Endothelial cell of umbilical vein (primary cell): ENCODE measurements around the gene BRAT1. TPM values are rescaled to one million over a fixed set of nuclear protein-coding genes. Genes with fewer than 3 reads are reported as not detected.

Experiments used
- BruUV-seq: library from RNA; stranded (reverse); fragments of 400-500 nt; replicated peaks from 2 replicates; lab custom pipeline; 2021; lab: Mats Ljungman, UMichigan
- CTCF ChIA-PET: fragments of 300-600, 350-600 bp; sonication (Branson Sonifier 250); formaldehyde crosslinking; loops from one replicate; lab custom pipeline; 2021; ENCODE audit warnings: antibody characterized with exemption, inconsistent platforms; lab: Charles Lee
- POLR2A ChIA-PET: fragments of 300-600, 350-600 bp; sonication (Branson Sonifier 250); formaldehyde crosslinking; loops from one replicate; lab custom pipeline; 2021; ENCODE audit warnings: antibody characterized with exemption, inconsistent platforms; lab: Charles Lee
- DNase-seq: peaks from one replicate; pipeline ENCODE4 v3.0.0-alpha.2; 2011; ENCODE audit warnings: low read depth, low spot score
- FAIRE-seq: peaks from 2 replicates; lab custom pipeline; 2011; peaks lifted over from hg19 to GRCh38; lab: Jason Lieb, UNC
- H2AFZ ChIP-seq: 2 replicates; pipeline ENCODE4 v1.6.0; 2012; ENCODE audit warnings: low read depth, low read length, control low read depth, inconsistent platforms
- H3K27ac ChIP-seq: 2 replicates; pipeline ENCODE4 v1.5.1; 2011; ENCODE audit warnings: low read depth, mild to moderate bottlenecking, control low read depth, low read length, moderate library complexity; ENCODE audit not compliant: insufficient read depth
- H3K27me3 ChIP-seq, 2 experiments: 2 replicates each; pipeline versions ENCODE4 v1.6.0 to v1.6.1; 2011; ENCODE audit warnings: low read length in 2 of 2, mixed read lengths in 1 of 2; ENCODE audit not compliant: control insufficient read depth in 2 of 2, insufficient read depth in 2 of 2
- H3K36me3 ChIP-seq, 2 experiments: 2 replicates in 1 of 2; 3 replicates in 1 of 2; pipeline ENCODE4 v1.5.1; 2011; ENCODE audit warnings: low read length in 2 of 2, mild to moderate bottlenecking in 1 of 2, moderate library complexity in 1 of 2; ENCODE audit not compliant: control insufficient read depth in 2 of 2, insufficient read depth in 2 of 2; ENCODE audit errors: extremely low read depth in 1 of 2
- H3K4me1 ChIP-seq: 3 replicates; pipeline ENCODE4 v1.5.1; 2011; ENCODE audit warnings: mild to moderate bottlenecking, low read length; ENCODE audit not compliant: control insufficient read depth, insufficient read depth; ENCODE audit errors: extremely low read depth
- H3K4me2 ChIP-seq: 2 replicates; pipeline ENCODE4 v1.6.1; 2011; ENCODE audit warnings: low read length, control low read depth, mixed read lengths; ENCODE audit not compliant: insufficient read depth
- H3K4me3 ChIP-seq, 3 experiments: fragments of 200-600 bp in 1 of 3; sonication (generic), shearing (Covaris generic) in 1 of 3; replicated peaks in 1 of 3; 2 replicates each; pipeline ENCODE4 v1.5.1; 2011 to 2016; ENCODE audit warnings: control low read depth in 3 of 3, low read length in 3 of 3, mild to moderate bottlenecking in 2 of 3, inconsistent platforms in 1 of 3, low read depth in 1 of 3, moderate library complexity in 1 of 3; ENCODE audit not compliant: insufficient read depth in 1 of 3
- H3K79me2 ChIP-seq: 2 replicates; pipeline ENCODE4 v1.6.0; 2012; ENCODE audit warnings: low read length, inconsistent platforms; ENCODE audit not compliant: control insufficient read depth, insufficient read depth
- H3K9ac ChIP-seq: replicated peaks from 2 replicates; pipeline ENCODE3; 2011; ENCODE audit warnings: low read length, control low read depth; ENCODE audit not compliant: insufficient read depth; ENCODE audit errors: extremely low read depth
- H3K9me1 ChIP-seq: replicated peaks from 3 replicates; pipeline ENCODE4 v1.6.0; 2011; ENCODE audit warnings: mild to moderate bottlenecking, low read length; ENCODE audit not compliant: control insufficient read depth, insufficient read depth; ENCODE audit errors: extremely low read depth
- H3K9me3 ChIP-seq: replicated peaks from 2 replicates; pipeline ENCODE4 v1.5.1; 2012; ENCODE audit warnings: low read length, inconsistent platforms; ENCODE audit not compliant: control insufficient read depth, insufficient read depth
- H4K20me1 ChIP-seq: replicated peaks from 2 replicates; pipeline ENCODE3; 2011; ENCODE audit warnings: mild to moderate bottlenecking, low read length; ENCODE audit not compliant: control insufficient read depth, insufficient read depth; ENCODE audit errors: extremely low read depth
- EZH2 ChIP-seq: IDR thresholded peaks from 2 replicates; pipeline ENCODE4 v1.6.1; 2012; ENCODE audit warnings: borderline replicate concordance, low read depth, mild to moderate bottlenecking, moderate library complexity, low read length, inconsistent platforms; ENCODE audit not compliant: severe bottlenecking
- FOS ChIP-seq: IDR thresholded peaks from 2 replicates; pipeline ENCODE4 v1.6.1; 2011; ENCODE audit warnings: mild to moderate bottlenecking, low read length, moderate library complexity, borderline replicate concordance; ENCODE audit not compliant: insufficient read depth
- GATA2 ChIP-seq: IDR thresholded peaks from 2 replicates; pipeline ENCODE4 v1.7.0; 2011; ENCODE audit warnings: low read depth, mild to moderate bottlenecking, moderate library complexity, mixed read lengths, low read length; ENCODE audit not compliant: insufficient read length, insufficient read depth
- JUN ChIP-seq: IDR thresholded peaks from 2 replicates; pipeline ENCODE4 v1.6.1; 2011; ENCODE audit warnings: borderline replicate concordance, low read depth; ENCODE audit not compliant: insufficient read length, insufficient read depth
- MYC ChIP-seq: IDR thresholded peaks from one replicate; pipeline ENCODE4 v1.6.1; 2011; ENCODE audit warnings: mild to moderate bottlenecking, low read depth, low read length
- POLR2A ChIP-seq: IDR thresholded peaks from 2 replicates; pipeline ENCODE4 v1.6.1; 2012; ENCODE audit warnings: low read depth, mild to moderate bottlenecking, control low read depth, low read length
- POLR2AphosphoS5 ChIP-seq: IDR thresholded peaks from 2 replicates; pipeline ENCODE4 v1.6.1; 2012; ENCODE audit warnings: low read depth, mild to moderate bottlenecking, control low read depth, low read length, moderate library complexity; ENCODE audit not compliant: insufficient read depth
- dilution Hi-C: fragments of 300-500 bp; cut with MboI; formaldehyde crosslinking; loops from one replicate; pipeline ENCODE4 v1.15.0; 2019; ENCODE audit warnings: low sequenced_read_pairs; ENCODE audit not compliant: extremely low pct_ligation_motif_present
- intact Hi-C: fragments of 100-400 bp; cut with micrococcal nuclease; formaldehyde crosslinking; loops from one replicate; pipeline ENCODE4 v1.10.0; 2022
- polyA plus RNA-seq, 4 experiments: library from polyadenylated mRNA; depleted of rRNA in 3 of 4; stranded (reverse) in 3 of 4; unstranded in 1 of 4; fragments of >200 nt; gene quantifications; 2 replicates each; pipeline versions ENCODE4 v1.2.1 to v1.2.3, GENCODE V29; 2011 to 2012; ENCODE audit warnings: missing spikeins in 1 of 4
- total RNA-seq: library from RNA; stranded (reverse); gene quantifications from 2 replicates; pipeline ENCODE4 v1.2.3, GENCODE V29; 2021
- TF ChIP-seq, protein P1 (sequence below): IDR thresholded peaks from 2 replicates; pipeline ENCODE4 v1.6.1; 2011; ENCODE audit not compliant: insufficient read depth, insufficient read length
- TF ChIP-seq, protein P2 (sequence below), 2 donors: IDR thresholded peaks; 1 replicate in 1 of 2; 2 replicates in 1 of 2; pipeline ENCODE4 v1.5.1; 2011; ENCODE audit warnings: low read length in 2 of 2, mild to moderate bottlenecking in 2 of 2, moderate library complexity in 2 of 2, control low read depth in 1 of 2, inconsistent platforms in 1 of 2, low read depth in 1 of 2; ENCODE audit not compliant: insufficient read depth in 1 of 2; ENCODE audit errors: extremely low read depth in 1 of 2

The BRAT1 gene
- total and polyA plus RNA-seq, 2 donors (not counting 3 experiments of a cell fraction or from before 2014, with no cell fraction given): 31.1 to 31.6 TPM

GRCh38 chr7:2517026-2517425 is 38.3 kb downstream of the BRAT1 start:
- no peak overlapping the region for H3K4me2 ChIP-seq
- no peaks in the 10 kb centered on the region for H3K9me3 ChIP-seq
- H3K4me3 ChIP-seq: no peak overlapping the region
- H3K79me2 ChIP-seq: no peaks in the 10 kb centered on the region
- H3K36me3 ChIP-seq: no peaks in the 10 kb centered on the region
- H2AFZ ChIP-seq: no peak overlapping the region
- DNase-seq (no peak), FAIRE-seq (no peak)
- ChIA-PET CTCF (no interaction called here), POLR2A (no interaction called here)
- no peaks in the 10 kb centered on the region for H3K27me3 ChIP-seq
- dilution Hi-C loops (no loop called here), intact Hi-C loops (no loop called here)
- no peak overlapping the region for H3K9ac ChIP-seq
- H3K9me1 ChIP-seq: no peaks in the 10 kb centered on the region
- H4K20me1 ChIP-seq: no peaks in the 10 kb centered on the region
- peaks cover 22% of the 10 kb centered on the region for H3K4me1 ChIP-seq
- TF ChIP-seq MYC (no peak), POLR2A (no peak), POLR2AphosphoS5 (no peak), EZH2 (no peak), FOS (no peak)
- TF ChIP-seq, protein P1, sequence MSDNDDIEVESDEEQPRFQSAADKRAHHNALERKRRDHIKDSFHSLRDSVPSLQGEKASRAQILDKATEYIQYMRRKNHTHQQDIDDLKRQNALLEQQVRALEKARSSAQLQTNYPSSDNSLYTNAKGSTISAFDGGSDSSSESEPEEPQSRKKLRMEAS: no peak
- BruUV-seq: no TSS peak
- H3K27ac ChIP-seq: no peak overlapping the region

GRCh38 chr7:2516194-2516555 is 39.1 kb downstream of the BRAT1 start:
- FAIRE-seq (no peak), DNase-seq (no peak)
- CTCF ChIA-PET: no interaction called here
- Histone ChIP-seq H3K4me2 (no peak overlapping the region), H3K27ac (no peak overlapping the region), H3K4me1 (peaks cover 20% of the 10 kb centered on the region), H2AFZ (no peak overlapping the region), H3K9me3 (no peaks in the 10 kb centered on the region), H4K20me1 (no peaks in the 10 kb centered on the region), H3K79me2 (no peaks in the 10 kb centered on the region), H3K27me3 (no peaks in the 10 kb centered on the region), H3K9me1 (no peaks in the 10 kb centered on the region), H3K9ac (no peak overlapping the region), H3K36me3 (no peaks in the 10 kb centered on the region), H3K4me3 (no peak overlapping the region)
- BruUV-seq: no TSS peak
- dilution Hi-C loops: no loop called here
- TF ChIP-seq MYC (no peak), GATA2 (no peak), FOS (no peak), POLR2AphosphoS5 (no peak), POLR2A (no peak), JUN (no peak), EZH2 (no peak)
- TF ChIP-seq, protein P2, sequence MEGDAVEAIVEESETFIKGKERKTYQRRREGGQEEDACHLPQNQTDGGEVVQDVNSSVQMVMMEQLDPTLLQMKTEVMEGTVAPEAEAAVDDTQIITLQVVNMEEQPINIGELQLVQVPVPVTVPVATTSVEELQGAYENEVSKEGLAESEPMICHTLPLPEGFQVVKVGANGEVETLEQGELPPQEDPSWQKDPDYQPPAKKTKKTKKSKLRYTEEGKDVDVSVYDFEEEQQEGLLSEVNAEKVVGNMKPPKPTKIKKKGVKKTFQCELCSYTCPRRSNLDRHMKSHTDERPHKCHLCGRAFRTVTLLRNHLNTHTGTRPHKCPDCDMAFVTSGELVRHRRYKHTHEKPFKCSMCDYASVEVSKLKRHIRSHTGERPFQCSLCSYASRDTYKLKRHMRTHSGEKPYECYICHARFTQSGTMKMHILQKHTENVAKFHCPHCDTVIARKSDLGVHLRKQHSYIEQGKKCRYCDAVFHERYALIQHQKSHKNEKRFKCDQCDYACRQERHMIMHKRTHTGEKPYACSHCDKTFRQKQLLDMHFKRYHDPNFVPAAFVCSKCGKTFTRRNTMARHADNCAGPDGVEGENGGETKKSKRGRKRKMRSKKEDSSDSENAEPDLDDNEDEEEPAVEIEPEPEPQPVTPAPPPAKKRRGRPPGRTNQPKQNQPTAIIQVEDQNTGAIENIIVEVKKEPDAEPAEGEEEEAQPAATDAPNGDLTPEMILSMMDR (IDR thresholded peaks at IDR 0.05; ENCODE audit: extremely low read depth in 1 of 2, insufficient read depth in 1 of 2, low read depth in 1 of 2, low read length in 2 of 2): no peak
- TF ChIP-seq, protein P1: no peak
- POLR2A ChIA-PET: no interaction called here
- intact Hi-C loops: no loop called here
